Measurements from ENCODE around the gene PGAP1. TPM values are rescaled to one million over a fixed set of nuclear protein-coding genes. Genes with fewer than 3 reads are reported as not detected.

PGAP1 gene
- total RNA-seq, 1 donor from 2014 or later, result 175 TPM

DNA sequence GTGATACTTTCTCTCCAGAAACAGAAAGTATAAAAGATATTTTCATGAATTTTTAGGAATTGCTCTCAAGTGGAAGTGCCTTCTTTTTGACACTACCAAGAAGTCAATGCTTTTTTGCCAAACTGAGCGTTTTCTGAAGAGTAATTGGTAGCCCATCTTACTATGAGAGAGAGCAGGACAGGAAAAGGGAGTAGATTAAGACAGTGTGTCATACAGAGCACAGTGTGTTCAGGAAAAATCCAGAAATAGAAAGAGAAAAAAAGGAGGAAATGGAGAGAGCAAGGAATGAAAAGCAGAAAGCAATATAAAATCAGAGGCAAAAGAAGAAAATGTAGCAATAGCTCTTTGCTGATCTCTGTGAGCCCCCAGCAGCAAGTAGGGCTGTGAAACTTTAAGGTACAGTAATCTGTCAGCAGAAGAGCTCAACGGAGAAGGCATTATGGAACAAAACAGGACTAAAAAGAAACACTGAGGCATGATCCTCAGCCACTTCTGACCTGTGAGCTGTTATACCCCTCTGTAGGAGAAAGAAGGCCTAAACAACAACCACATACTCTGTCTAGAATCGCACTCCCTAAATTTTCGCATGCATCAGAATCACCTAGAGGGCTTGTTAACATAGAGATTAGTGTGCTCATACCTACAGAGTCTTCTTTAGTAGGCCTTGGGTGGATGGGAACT lies 15.0 kb upstream of the PGAP1 start:
- Mint-ChIP-seq H3K36me3 (ENCODE audit: unreplicated experiment) (no peaks in the 10 kb centered on the region), H3K27ac (ENCODE audit: unreplicated experiment) (no peak overlapping the region), H3K9me3 (ENCODE audit: unreplicated experiment) (no peaks in the 10 kb centered on the region), H3K4me3 (ENCODE audit: unreplicated experiment) (no peak overlapping the region), H3K4me1 (ENCODE audit: low read depth, unreplicated experiment) (peaks cover 4% of the 10 kb centered on the region), H3K27me3 (ENCODE audit: unreplicated experiment) (no peaks in the 10 kb centered on the region)
- TF ChIP-seq, protein P1, sequence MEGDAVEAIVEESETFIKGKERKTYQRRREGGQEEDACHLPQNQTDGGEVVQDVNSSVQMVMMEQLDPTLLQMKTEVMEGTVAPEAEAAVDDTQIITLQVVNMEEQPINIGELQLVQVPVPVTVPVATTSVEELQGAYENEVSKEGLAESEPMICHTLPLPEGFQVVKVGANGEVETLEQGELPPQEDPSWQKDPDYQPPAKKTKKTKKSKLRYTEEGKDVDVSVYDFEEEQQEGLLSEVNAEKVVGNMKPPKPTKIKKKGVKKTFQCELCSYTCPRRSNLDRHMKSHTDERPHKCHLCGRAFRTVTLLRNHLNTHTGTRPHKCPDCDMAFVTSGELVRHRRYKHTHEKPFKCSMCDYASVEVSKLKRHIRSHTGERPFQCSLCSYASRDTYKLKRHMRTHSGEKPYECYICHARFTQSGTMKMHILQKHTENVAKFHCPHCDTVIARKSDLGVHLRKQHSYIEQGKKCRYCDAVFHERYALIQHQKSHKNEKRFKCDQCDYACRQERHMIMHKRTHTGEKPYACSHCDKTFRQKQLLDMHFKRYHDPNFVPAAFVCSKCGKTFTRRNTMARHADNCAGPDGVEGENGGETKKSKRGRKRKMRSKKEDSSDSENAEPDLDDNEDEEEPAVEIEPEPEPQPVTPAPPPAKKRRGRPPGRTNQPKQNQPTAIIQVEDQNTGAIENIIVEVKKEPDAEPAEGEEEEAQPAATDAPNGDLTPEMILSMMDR (IDR thresholded peaks at IDR 0.05; ENCODE audit: partially characterized antibody, unreplicated experiment), result no peak
- DNase-seq, result no peak

DNA sequence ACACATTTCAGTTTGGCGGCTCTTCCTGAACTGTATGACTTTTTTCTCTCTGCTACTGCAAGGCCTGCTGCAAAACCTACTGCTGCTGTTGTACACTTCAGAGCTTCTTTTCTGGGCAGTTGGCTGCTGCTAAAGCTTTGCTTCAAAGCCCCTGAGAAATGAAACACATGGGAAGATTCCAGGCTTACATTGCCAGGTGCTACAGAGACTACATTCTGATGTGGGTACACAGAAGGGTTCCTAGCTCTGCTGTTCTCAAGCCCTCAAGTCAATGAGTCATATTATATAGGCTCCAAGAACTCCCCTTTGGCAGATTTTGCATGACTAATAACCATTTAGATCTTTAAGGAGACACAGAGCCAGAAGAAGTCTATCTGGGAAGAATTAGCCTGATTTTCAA lies 12.9 kb upstream of the PGAP1 start:
- no peak overlapping the region for H3K27ac Mint-ChIP-seq (ENCODE audit: unreplicated experiment)
- no peak overlapping the region for H3K4me3 Mint-ChIP-seq (ENCODE audit: unreplicated experiment)
- H3K4me1 Mint-ChIP-seq (ENCODE audit: low read depth, unreplicated experiment), result peaks cover under 1% of the 10 kb centered on the region
- no peaks in the 10 kb centered on the region for H3K27me3 Mint-ChIP-seq (ENCODE audit: unreplicated experiment)
- TF ChIP-seq, protein P1 (IDR thresholded peaks at IDR 0.05; ENCODE audit: partially characterized antibody, unreplicated experiment), result no peak
- H3K36me3 Mint-ChIP-seq (ENCODE audit: unreplicated experiment), result no peaks in the 10 kb centered on the region
- H3K9me3 Mint-ChIP-seq (ENCODE audit: unreplicated experiment), result no peaks in the 10 kb centered on the region
- DNase-seq, result no peak

DNA sequence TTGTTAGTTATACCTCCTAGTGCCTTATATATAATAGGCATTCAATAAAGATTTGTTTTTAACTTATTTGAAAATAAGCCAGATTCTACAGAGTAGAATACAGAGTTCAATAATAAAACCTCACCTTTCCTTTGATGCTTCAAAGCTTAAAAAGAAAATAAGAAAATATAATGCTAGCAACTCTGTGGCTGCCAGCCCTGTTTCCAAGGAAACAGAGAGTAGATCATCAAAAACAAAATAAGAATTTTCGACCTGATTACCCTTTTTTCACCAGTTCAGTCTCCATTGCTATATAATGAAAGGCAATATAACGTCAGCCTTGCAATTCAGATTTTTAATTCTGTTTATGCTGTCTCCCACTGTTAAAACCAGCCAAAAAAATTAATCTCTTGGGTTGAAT lies 8.9 kb upstream of the PGAP1 start:
- no peak overlapping the region for H3K4me3 Mint-ChIP-seq (ENCODE audit: unreplicated experiment)
- no peaks in the 10 kb centered on the region for H3K27me3 Mint-ChIP-seq (ENCODE audit: unreplicated experiment)
- TF ChIP-seq, protein P1 (IDR thresholded peaks at IDR 0.05; ENCODE audit: partially characterized antibody, unreplicated experiment), result no peak
- no peaks in the 10 kb centered on the region for H3K9me3 Mint-ChIP-seq (ENCODE audit: unreplicated experiment)
- H3K27ac Mint-ChIP-seq (ENCODE audit: unreplicated experiment), result no peak overlapping the region
- H3K36me3 Mint-ChIP-seq (ENCODE audit: unreplicated experiment), result no peaks in the 10 kb centered on the region
- DNase-seq, result no peak
- H3K4me1 Mint-ChIP-seq (ENCODE audit: low read depth, unreplicated experiment), result no peaks in the 10 kb centered on the region

DNA sequence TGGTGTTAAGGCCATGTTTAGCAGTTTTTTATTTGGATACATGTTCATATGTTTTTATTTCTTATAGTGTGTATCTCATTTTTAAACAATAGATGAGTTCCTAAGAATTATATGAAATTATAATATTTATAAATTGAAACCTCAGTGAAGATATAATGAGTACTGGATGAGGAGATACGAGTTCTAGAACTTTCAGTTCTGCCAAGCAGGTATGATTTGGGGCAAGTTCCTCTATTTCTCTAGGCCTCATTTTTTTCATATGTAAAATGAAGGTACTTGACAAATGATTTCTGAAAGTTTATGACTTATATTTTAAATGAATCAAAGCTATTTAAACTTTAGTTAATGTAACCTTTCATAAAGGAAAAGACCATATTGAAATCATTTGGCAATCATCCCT lies 8.2 kb upstream of the PGAP1 start:
- Mint-ChIP-seq H3K9me3 (ENCODE audit: unreplicated experiment) (no peaks in the 10 kb centered on the region), H3K4me1 (ENCODE audit: low read depth, unreplicated experiment) (no peaks in the 10 kb centered on the region), H3K27ac (ENCODE audit: unreplicated experiment) (no peak overlapping the region), H3K4me3 (ENCODE audit: unreplicated experiment) (no peak overlapping the region), H3K36me3 (ENCODE audit: unreplicated experiment) (no peaks in the 10 kb centered on the region), H3K27me3 (ENCODE audit: unreplicated experiment) (no peaks in the 10 kb centered on the region)
- TF ChIP-seq, protein P1 (IDR thresholded peaks at IDR 0.05; ENCODE audit: partially characterized antibody, unreplicated experiment), result no peak
- no peak for DNase-seq

DNA sequence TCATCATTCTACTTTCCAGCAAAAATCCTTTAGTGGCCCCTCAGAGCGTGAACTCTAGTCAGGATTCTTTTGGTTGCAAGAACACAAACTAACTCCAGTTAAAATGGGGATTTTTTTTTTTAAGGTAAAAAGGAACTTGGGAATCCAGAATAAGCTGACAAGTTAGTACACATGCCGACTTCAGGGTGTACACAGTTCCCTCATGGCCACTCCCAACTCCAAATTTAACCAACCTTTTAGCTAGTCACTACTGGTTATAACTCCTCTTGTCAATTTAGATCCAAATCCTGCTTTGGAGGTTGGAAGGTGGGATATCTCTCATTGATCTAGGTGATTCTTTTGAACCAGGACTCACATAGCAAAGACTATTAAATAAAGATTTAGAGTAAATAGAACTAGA lies 5.0 kb upstream of the PGAP1 start:
- Mint-ChIP-seq H3K4me3 (ENCODE audit: unreplicated experiment) (no peak overlapping the region), H3K4me1 (ENCODE audit: low read depth, unreplicated experiment) (peaks cover 7% of the 10 kb centered on the region), H3K27me3 (ENCODE audit: unreplicated experiment) (peaks cover 5% of the 10 kb centered on the region), H3K36me3 (ENCODE audit: unreplicated experiment) (no peaks in the 10 kb centered on the region), H3K27ac (ENCODE audit: unreplicated experiment) (no peak overlapping the region), H3K9me3 (ENCODE audit: unreplicated experiment) (peaks cover 12% of the 10 kb centered on the region)
- DNase-seq, result no peak
- TF ChIP-seq, protein P1 (IDR thresholded peaks at IDR 0.05; ENCODE audit: partially characterized antibody, unreplicated experiment), result no peak

All from glutamatergic neuron (in vitro differentiated cells).